Fibroblast of skin of right biceps (primary cell): Measurements from ENCODE around the gene UNC13D.
"Not testable (repeated sequence)": the region's sequence is repeated elsewhere in the genome, so short reads cannot be mapped to it uniquely, and the experiment has no call there.

Source experiments
- DNase-seq: peaks from one replicate; pipeline ENCODE4 v3.0.0-alpha.2; 2013

UNC13D gene

DNA sequence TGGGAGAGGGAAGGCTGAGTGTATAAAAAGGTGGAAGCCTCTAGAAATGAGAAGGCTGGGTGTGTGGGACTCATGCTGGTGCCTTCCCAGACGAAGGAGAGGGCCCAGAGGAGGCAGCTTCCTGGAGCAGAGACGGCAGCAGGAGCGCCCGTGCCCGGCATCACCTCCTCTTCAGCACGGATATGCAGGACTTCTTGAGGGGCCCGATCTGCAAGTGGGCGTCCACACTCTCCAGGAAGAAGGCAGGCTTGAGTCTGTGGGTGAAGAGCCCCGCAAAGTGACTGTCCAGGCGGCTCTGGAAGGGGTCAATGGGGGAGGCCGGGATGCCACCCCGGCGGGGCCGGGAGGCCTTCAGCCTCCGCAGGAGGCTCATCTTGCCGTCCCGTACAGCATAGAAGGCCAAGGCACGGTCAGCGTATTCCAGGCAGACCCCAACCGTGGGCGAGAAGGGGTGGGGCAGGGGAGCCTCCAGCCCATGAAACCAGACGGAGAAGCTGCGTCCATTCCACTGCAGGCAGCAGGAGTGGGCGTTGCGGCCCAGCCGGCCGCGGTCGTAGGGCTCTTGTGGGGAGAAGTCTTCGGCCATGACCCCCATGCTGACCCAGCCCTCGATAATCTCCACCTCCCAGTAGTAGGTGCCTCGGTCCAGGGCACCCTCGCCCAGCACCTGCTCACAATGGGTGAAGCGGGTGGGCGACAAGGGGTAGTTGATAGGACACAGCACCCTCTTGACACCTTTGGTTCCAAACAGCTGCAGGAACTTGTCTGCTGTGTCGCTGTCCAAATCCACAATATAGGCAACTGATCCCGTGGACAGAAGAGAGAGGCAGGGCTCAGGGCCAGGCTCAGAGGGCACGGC is 30.3 kb upstream of the UNC13D start:
- DNase-seq = no peak

DNA sequence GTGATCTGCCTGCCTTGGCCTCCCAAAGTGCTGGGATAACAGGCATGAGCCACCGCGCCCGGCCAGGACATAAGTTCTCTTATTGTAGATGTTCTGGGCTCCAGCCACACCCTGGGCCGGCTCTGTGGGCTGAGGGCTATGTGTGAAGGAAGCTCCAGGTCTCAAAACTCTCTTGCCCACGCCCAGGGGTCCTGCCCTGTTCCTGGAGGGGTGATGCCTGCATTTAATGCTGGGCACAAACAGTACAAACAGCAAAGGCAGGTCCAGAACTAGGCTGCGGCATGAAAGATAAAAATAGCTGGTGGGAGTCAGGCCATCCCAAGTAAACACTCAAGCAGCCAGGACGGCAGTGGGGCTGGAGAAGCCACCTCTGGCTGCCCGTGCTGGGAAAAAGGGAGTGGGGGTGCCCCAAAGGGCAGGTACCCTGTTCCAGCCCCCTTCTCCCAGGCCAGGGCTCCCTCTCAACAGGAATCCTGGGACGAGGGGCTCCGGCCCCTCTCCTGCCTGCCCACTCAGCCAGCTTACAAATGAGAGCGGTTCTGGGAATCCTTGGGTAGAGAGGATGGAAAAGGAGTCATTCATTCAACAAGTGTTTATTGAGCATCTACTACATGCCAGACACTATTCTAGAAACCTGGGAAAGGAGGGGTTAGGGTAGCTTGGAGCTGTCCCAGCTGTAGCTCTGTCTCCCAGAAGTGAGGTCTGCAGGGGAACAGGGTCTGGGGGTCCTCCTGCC is 29.6 kb upstream of the UNC13D start:
- DNase-seq = no peak

DNA sequence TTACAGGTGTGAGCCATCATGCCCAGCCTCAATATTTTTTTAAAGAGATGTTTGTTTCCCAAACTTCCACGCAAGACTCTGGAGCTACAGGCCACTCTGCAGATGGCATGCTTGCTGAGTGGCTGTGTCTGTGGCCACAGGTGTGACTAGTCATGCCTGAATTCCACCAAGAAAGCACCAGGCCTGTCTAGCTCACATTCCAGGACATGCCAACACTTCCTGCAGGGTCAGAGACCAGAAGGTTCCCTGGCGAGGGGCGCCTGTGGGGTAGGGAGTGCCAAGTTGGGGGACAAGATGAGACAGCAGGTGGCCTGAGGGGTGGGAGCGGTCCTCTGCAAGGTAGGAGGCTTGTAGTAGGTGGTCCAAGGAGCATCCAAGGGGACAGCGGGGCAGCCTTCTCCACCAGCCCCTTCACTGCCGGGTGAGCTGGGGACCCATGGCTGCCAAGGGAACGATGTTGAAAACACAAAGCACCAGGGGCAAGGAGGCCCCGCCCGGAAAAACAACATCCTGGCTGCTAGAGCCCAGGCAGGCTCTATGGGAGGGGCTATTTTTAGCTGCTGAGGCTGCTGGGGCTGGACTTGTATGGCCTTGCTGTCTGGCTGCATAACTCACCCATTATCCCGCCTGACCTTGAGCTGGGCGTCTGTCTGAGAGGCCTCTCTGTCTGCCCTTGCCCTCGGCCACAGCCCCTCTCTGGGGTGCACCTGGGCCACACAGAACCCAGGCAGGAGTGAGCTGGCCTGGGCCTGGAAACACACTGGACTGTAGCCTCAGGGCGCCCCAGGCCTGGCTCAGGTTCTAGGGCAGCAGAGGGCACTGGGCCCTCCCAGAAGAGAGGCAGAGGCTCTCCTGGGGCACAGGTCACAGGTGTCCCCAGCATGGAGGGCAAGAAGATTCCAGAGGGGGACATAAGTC is 28.5 kb upstream of the UNC13D start:
- DNase-seq = peak; percentile 53

DNA sequence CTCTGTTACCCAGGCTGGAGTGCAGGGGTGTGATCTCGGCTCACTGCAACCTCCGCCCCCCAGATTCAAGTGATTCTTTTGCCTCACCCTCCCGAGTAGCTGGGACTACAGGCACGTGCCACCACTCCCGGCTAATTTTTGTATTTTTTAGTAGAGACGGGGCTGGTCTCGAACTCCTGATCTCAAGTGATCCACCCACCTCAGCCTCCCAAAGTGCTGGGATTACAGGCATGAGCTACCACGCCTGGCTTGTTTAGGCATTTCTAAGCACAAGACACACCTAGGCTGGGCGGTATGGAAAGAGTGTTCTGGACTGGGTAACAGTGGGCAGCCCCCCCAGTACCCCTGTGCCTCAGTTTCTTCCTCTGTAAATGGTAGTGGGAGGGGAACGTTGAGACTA is 26.0 kb upstream of the UNC13D start:
- DNase-seq = not testable (repeated sequence)

GRCh38 chr17:75869282-75870141 is 25.3 kb upstream of the UNC13D start:
- DNase-seq = no peak

GRCh38 chr17:75868730-75869281 is 24.6 kb upstream of the UNC13D start:
- not testable (repeated sequence) for DNase-seq

- DNase-seq = not testable (repeated sequence)
Measured at GRCh38 chr17:75865404-75866188, 21.4 kb upstream of the UNC13D start.

DNA sequence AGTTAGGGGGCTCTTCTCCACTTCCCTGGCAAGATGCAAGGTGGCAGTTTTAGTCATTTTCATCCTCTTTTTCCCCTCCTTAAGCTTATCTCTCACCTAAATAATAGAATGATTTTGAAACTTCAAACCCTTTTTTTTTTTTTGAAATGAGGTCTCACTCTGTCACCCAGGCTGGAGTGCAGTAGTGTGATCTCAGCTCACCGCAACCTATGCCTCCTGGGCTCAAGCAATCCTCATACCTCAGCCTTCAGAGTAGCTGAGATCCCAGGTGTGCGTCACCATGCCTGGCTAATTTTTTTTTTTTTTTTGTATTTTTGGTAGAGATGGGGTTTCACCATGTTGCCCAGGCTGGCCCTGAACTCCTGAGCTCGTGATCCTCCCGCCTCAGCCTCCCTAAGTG is 20.7 kb upstream of the UNC13D start:
- DNase-seq = not testable (repeated sequence)

DNA sequence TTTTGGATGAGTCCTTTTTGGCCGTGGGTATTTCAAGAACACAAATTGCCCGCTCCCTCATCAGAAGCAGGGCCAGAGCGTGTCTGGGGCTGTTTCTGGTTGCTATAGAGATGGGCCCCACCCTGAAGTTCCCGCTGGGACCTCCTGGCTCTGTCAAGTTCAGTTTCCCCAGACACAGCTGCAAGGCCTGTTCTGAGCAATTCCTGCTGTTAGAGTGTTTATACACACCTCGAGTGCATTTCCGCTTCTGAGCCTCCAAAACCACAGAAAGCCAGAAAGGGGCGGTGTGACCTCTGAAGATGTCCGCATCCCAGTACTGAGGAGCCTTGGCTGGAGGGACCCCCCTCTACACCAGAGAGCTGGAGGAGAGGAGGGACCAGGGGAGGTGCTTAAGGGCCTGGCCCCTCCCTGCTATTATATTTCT is 20.3 kb upstream of the UNC13D start:
- DNase-seq = peak; percentile 51

DNA sequence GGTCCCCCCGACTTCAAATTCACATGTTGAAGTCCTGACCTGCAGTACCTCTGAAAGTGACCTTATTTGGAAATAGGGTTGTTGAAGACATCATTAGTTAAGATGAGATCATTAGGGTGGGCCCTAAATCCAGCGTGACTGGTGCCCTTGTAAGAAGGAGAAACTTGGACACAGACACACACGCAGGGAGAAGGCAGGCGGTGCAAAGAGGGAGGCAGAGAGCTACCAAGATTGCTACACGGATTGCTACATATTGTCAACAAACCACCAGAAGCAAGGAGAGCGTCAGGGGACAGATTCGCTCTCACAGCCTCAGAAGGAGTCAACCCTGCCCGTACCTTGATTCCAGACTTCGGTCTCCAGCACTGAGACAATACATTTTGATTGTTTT is 17.7 kb upstream of the UNC13D start:
- DNase-seq = no peak

- DNase-seq = not testable (repeated sequence)
Measured at GRCh38 chr17:75859358-75859757, 15.2 kb upstream of the UNC13D start.

DNA sequence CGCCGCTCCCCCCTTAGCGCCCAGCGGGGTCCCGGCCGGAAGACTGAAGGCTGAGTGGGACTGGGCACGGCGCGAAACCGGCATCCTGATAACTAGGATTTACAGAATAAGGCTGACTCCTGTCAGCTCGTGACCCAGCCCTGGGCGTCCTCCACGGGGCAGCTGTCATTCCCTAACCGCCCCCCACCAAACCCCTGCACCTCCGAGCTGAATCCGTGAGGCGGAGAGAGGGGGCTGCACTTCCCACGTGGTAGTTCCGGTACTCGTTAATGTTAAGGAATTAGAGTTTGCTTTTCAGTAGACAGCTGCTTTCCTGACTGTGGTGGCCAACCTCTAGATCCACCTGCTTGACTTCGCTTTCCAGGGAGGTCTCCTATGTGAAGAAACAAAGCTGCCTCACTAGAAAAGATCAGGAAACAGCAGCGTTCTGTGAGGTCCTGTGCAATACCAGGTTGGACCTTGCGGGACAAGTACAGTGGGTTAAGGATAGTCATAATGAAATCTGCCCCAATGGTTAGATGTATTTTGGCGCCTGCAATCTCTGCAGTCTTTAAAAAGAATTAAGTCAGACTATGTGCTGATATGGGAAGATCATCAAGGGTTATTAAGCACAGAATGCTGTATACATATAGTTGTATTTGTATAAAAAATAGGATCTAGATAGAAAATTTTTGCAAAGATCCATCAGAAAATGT is 12.0 kb upstream of the UNC13D start:
- DNase-seq = no peak

DNA sequence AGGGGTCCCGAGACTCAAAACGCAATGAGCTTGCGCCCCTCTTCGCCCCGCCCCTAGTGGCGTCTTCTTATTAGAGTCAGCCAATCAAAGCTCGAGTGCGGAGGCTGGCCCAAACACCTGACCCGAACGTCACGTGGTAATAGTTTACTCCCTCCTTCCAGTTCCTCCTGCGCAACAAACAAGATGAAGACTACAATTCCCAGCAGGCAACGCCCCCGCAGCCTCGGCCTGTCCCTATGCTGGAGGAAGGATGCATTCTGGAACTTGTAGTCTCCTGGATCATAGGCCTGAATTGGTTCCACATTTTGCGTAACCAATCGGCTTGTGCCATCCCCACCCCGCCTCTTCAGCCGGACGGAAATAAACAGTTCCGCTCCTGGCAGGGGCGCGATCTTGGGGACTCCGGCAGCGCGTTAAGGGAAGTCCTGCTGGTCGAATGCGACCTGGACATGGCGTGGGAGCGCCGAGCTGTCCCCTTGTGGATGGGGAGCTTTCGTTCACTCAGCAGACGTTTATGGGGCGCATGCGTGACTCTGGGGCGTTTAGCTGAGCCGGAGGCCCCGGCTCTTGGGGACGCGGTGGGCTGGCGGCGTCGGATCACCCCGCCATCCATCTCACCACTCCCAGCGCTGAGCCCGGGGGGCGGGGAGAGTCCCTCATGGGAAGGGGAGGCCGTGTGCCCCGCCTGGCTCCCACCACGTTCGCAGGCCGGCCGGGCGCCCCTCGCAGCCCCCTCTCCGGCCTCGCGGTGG is 11.3 kb upstream of the UNC13D start, which contains the start of gene WBP2:
WBP2 (minus strand) TSS at position 26 of the 752 bp plus-strand sequence. CDS start 38 bp downstream, outside the sequence.
- peak; percentile 100 for DNase-seq

GRCh38 chr17:75854881-75855309 is 10.7 kb upstream of the UNC13D start:
- no peak for DNase-seq

- peak; percentile 47 for DNase-seq
Measured at GRCh38 chr17:75854101-75854748, 10.0 kb upstream of the UNC13D start.

GRCh38 chr17:75853433-75853832 is 9.2 kb upstream of the UNC13D start:
- no peak for DNase-seq

DNA sequence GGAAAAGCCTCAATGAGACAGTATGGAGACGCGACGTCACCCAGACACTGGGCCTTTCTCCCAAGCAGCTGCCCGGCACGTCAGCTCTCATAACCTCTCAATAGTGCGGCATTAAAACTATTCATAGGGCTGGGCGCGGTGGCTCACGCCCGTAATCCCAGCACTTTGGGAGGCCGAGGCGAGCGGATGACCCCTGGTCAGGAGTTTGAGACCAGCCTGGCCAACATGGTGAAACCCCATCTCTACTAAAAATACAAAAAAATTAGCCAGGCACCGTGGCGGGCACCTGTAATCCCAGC is 7.4 kb upstream of the UNC13D start:
- DNase-seq = not testable (repeated sequence)

GRCh38 chr17:75850928-75851692 is 6.9 kb upstream of the UNC13D start:
- no peak for DNase-seq
